HEK293 (cell line): ENCODE results near the gene PALD1.

ENCODE experiments used
- CTCF ChIA-PET: fragments of 350-600 bp; formaldehyde crosslinking; extraction: SDS; loops from one replicate; lab custom pipeline; 2021; ENCODE audit warnings: antibody characterized with exemption; lab: Yijun Ruan, JAX
- POLR2A ChIA-PET: fragments of 300-600 bp; formaldehyde crosslinking; extraction: SDS; loops from one replicate; lab custom pipeline; 2020; ENCODE audit warnings: antibody characterized with exemption, inconsistent platforms; lab: Yijun Ruan, JAX
- H3K27ac ChIP-seq: fragments of 200-500 bp; sonication (Bioruptor generic); 2 replicates; pipeline ENCODE4 v1.5.1; 2014; ENCODE audit warnings: low read depth, low read length, control low read depth, inconsistent platforms; ENCODE audit errors: extremely low read depth
- H3K36me3 ChIP-seq, 2 experiments: fragments of 200-500 bp in 1 of 2; sonication (Bioruptor generic) in 1 of 2; 1 replicate in 1 of 2; 2 replicates in 1 of 2; pipeline ENCODE4 v1.5.1; 2014 to 2017; ENCODE audit warnings: inconsistent platforms in 2 of 2, low read length in 2 of 2; ENCODE audit not compliant: control insufficient read depth in 2 of 2, insufficient read depth in 1 of 2
- H3K4me1 ChIP-seq: fragments of 200-500 bp; sonication (Bioruptor generic); 2 replicates; pipeline ENCODE4 v1.5.1; 2014; ENCODE audit warnings: mild to moderate bottlenecking, low read length, inconsistent platforms; ENCODE audit not compliant: control insufficient read depth, insufficient read depth
- H3K4me3 ChIP-seq: 2 replicates; pipeline ENCODE4 v1.5.1; 2011; ENCODE audit warnings: low read depth, mild to moderate bottlenecking, control low read depth, low read length, moderate library complexity
- H3K9me3 ChIP-seq: fragments of 200-500 bp; sonication (Bioruptor generic); 2 replicates; pipeline ENCODE4 v1.5.1; 2014; ENCODE audit warnings: low read depth, low read length, inconsistent platforms; ENCODE audit not compliant: control insufficient read depth, insufficient read depth
- IKZF3 ChIP-seq: fragments of 450-650 bp; IDR thresholded peaks from 2 replicates; pipeline ENCODE4 v1.5.0; 2018; ENCODE audit warnings: missing biosample characterization, mild to moderate bottlenecking, missing genetic modification characterization, moderate library complexity
- REPIN1 ChIP-seq: fragments of 450-650 bp; formaldehyde crosslinking; IDR thresholded peaks from 2 replicates; pipeline ENCODE4 v1.5.1; 2017; ENCODE audit warnings: missing biosample characterization, missing genetic modification characterization, low read depth
- SP3 ChIP-seq: fragments of 450-650 bp; formaldehyde crosslinking; IDR thresholded peaks from 2 replicates; pipeline ENCODE4 v1.5.1; 2016; ENCODE audit warnings: missing biosample characterization, missing genetic modification characterization
- WT1 ChIP-seq: fragments of 450-650 bp; formaldehyde crosslinking; IDR thresholded peaks from 2 replicates; pipeline ENCODE4 v1.5.1; 2016; ENCODE audit warnings: missing biosample characterization, missing genetic modification characterization
- ZFP69B ChIP-seq: fragments of 450-650 bp; formaldehyde crosslinking; IDR thresholded peaks from 2 replicates; pipeline ENCODE4 v1.5.1; 2016; ENCODE audit warnings: missing biosample characterization, missing genetic modification characterization
- ZNF221 ChIP-seq: fragments of 450-650 bp; formaldehyde crosslinking; IDR thresholded peaks from 2 replicates; pipeline ENCODE4 v1.5.1; 2017; ENCODE audit warnings: missing biosample characterization, missing genetic modification characterization, borderline replicate concordance
- ZNF23 ChIP-seq: fragments of 450-650 bp; formaldehyde crosslinking; IDR thresholded peaks from 2 replicates; pipeline ENCODE4 v1.5.1; 2016; ENCODE audit warnings: missing biosample characterization, missing genetic modification characterization, borderline replicate concordance
- ZNF391 ChIP-seq: fragments of 450-650 bp; formaldehyde crosslinking; IDR thresholded peaks from 2 replicates; pipeline ENCODE4 v1.5.1; 2016; ENCODE audit warnings: low read depth, missing biosample characterization, missing genetic modification characterization, borderline replicate concordance
- ZNF433 ChIP-seq: fragments of 450-650 bp; formaldehyde crosslinking; IDR thresholded peaks from 2 replicates; pipeline ENCODE4 v1.5.1; 2016; ENCODE audit warnings: missing biosample characterization, missing genetic modification characterization, low read depth
- ZNF660 ChIP-seq: fragments of 450-650 bp; IDR thresholded peaks from 2 replicates; pipeline ENCODE4 v1.5.1; 2018; ENCODE audit warnings: missing biosample characterization, mild to moderate bottlenecking, missing genetic modification characterization
- ZNF701 ChIP-seq: fragments of 450-650 bp; formaldehyde crosslinking; IDR thresholded peaks from 2 replicates; pipeline ENCODE4 v1.5.1; 2016; ENCODE audit warnings: missing biosample characterization, missing genetic modification characterization
- ZSCAN30 ChIP-seq: fragments of 450-650 bp; IDR thresholded peaks from 2 replicates; pipeline ENCODE4 v1.5.1; 2018; ENCODE audit warnings: missing biosample characterization, mild to moderate bottlenecking, missing genetic modification characterization, moderate library complexity
- TF ChIP-seq, protein P1 (sequence below): IDR thresholded peaks from 2 replicates; pipeline ENCODE4 v1.6.1; 2011; ENCODE audit warnings: mild to moderate bottlenecking, low read depth, low read length, borderline replicate concordance
- TF ChIP-seq, protein P2 (sequence below): fragments of 450-650 bp; formaldehyde crosslinking; IDR thresholded peaks from 2 replicates; pipeline ENCODE4 v1.5.0; 2017; ENCODE audit warnings: missing biosample characterization, missing genetic modification characterization, borderline replicate concordance
- TF ChIP-seq, protein P3 (sequence below): fragments of 450-650 bp; formaldehyde crosslinking; IDR thresholded peaks from 2 replicates; pipeline ENCODE4 v1.5.1; 2016; ENCODE audit warnings: missing biosample characterization, missing genetic modification characterization
- TF ChIP-seq, protein P4 (sequence below): fragments of 450-650 bp; formaldehyde crosslinking; IDR thresholded peaks from 2 replicates; pipeline ENCODE4 v1.5.1; 2016; ENCODE audit warnings: missing biosample characterization, missing genetic modification characterization
- TF ChIP-seq, protein P5 (sequence below): fragments of 450-650 bp; formaldehyde crosslinking; IDR thresholded peaks from 2 replicates; pipeline ENCODE4 v1.5.1; 2016; ENCODE audit warnings: missing biosample characterization, missing genetic modification characterization
- TF ChIP-seq, protein P6 (sequence below): fragments of 450-650 bp; formaldehyde crosslinking; IDR thresholded peaks from 2 replicates; pipeline ENCODE4 v1.5.1; 2016; ENCODE audit warnings: missing biosample characterization, missing genetic modification characterization

Gene PALD1

DNA sequence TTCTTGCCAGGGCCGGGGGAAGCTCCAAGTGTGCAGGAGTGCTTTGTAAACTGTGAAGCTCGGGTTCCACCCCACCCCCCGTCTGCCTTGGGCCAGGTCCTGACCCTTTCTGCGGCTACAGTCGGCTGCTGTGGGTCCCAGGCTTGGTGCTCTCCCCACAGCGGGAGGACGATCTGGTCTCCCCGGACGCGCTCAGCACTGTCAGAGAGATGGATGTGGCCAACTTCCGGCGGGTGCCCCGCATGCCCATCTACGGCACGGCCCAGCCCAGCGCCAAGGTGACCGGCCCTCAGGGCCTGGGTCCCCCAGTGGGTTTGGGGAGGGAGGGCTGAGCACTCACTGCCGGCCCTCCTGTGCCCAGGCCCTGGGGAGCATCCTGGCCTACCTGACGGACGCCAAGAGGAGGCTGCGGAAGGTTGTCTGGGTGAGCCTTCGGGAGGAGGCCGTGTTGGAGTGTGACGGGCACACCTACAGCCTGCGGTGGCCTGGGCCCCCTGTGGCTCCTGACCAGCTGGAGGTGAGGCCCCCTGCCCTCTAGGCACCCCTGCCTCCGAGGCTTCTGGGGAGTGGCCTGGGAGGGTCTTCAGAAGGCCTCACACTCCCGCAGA is 60.3 kb downstream of the PALD1 start:
- POLR2A ChIA-PET = no interaction called here
- no peak overlapping the region for H3K27ac ChIP-seq
- CTCF ChIA-PET = interaction anchor here (0.6 to 3.8 kb wide), 8 partner anchors 10 to 321 kb away, joined by 3 to 27 read pairs (median 3); no protein-coding TSS in a partner anchor
- no peak overlapping the region for H3K4me3 ChIP-seq
- H3K4me1 ChIP-seq = no peaks in the 10 kb centered on the region
- TF ChIP-seq, protein P1, sequence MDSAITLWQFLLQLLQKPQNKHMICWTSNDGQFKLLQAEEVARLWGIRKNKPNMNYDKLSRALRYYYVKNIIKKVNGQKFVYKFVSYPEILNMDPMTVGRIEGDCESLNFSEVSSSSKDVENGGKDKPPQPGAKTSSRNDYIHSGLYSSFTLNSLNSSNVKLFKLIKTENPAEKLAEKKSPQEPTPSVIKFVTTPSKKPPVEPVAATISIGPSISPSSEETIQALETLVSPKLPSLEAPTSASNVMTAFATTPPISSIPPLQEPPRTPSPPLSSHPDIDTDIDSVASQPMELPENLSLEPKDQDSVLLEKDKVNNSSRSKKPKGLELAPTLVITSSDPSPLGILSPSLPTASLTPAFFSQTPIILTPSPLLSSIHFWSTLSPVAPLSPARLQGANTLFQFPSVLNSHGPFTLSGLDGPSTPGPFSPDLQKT = no peak
- TF ChIP-seq REPIN1 (tag by site-specific recombination) = no peak
- TF ChIP-seq SP3 (tag by site-specific recombination) = no peak
- no peak for TF ChIP-seq ZFP69B (tag by site-specific recombination)
- no peaks in the 10 kb centered on the region for H3K9me3 ChIP-seq
- peaks cover 3 to 64% of the 10 kb centered on the region in 2 experiments; a peak in 2 of 3 replicates for H3K36me3 ChIP-seq

DNA sequence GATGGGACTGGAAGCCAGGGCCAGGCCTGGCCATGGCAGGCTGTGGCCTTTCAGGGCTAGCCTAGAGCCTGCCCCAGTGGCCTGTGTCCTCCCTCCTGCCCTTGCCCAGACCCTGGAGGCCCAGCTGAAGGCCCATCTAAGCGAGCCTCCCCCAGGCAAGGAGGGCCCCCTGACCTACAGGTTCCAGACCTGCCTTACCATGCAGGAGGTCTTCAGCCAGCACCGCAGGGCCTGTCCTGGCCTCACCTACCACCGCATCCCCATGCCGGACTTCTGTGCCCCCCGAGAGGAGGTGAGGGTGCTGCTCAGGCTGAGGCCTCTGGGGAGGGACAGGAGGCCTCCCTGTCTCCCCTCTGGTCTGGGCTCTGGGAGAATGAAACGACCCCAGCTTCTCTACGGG is 60.9 kb downstream of the PALD1 start:
- no peaks in the 10 kb centered on the region for H3K4me1 ChIP-seq
- no peaks in the 10 kb centered on the region for H3K9me3 ChIP-seq
- no peak overlapping the region for H3K27ac ChIP-seq
- CTCF ChIA-PET = interaction anchor here (1.8 kb wide), 1 partner anchor 78 kb away, joined by 8 read pairs; no protein-coding TSS in a partner anchor
- TF ChIP-seq, protein P2, sequence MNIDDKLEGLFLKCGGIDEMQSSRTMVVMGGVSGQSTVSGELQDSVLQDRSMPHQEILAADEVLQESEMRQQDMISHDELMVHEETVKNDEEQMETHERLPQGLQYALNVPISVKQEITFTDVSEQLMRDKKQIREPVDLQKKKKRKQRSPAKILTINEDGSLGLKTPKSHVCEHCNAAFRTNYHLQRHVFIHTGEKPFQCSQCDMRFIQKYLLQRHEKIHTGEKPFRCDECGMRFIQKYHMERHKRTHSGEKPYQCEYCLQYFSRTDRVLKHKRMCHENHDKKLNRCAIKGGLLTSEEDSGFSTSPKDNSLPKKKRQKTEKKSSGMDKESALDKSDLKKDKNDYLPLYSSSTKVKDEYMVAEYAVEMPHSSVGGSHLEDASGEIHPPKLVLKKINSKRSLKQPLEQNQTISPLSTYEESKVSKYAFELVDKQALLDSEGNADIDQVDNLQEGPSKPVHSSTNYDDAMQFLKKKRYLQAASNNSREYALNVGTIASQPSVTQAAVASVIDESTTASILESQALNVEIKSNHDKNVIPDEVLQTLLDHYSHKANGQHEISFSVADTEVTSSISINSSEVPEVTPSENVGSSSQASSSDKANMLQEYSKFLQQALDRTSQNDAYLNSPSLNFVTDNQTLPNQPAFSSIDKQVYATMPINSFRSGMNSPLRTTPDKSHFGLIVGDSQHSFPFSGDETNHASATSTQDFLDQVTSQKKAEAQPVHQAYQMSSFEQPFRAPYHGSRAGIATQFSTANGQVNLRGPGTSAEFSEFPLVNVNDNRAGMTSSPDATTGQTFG (tag by site-specific recombination) = no peak
- TF ChIP-seq ZNF433 (tag by site-specific recombination) (no peak), ZNF660 (tag by site-specific recombination) (no peak), ZNF221 (tag by site-specific recombination) (no peak), WT1 (tag by site-specific recombination) (no peak), IKZF3 (tag by site-specific recombination) (no peak), ZNF23 (no peak), ZNF701 (tag by site-specific recombination) (no peak), ZNF391 (tag by site-specific recombination) (no peak), ZSCAN30 (no peak)
- TF ChIP-seq, protein P3, sequence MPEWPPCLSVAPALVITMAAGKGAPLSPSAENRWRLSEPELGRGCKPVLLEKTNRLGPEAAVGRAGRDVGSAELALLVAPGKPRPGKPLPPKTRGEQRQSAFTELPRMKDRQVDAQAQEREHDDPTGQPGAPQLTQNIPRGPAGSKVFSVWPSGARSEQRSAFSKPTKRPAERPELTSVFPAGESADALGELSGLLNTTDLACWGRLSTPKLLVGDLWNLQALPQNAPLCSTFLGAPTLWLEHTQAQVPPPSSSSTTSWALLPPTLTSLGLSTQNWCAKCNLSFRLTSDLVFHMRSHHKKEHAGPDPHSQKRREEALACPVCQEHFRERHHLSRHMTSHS (tag by site-specific recombination) = no peak
- TF ChIP-seq, protein P4, sequence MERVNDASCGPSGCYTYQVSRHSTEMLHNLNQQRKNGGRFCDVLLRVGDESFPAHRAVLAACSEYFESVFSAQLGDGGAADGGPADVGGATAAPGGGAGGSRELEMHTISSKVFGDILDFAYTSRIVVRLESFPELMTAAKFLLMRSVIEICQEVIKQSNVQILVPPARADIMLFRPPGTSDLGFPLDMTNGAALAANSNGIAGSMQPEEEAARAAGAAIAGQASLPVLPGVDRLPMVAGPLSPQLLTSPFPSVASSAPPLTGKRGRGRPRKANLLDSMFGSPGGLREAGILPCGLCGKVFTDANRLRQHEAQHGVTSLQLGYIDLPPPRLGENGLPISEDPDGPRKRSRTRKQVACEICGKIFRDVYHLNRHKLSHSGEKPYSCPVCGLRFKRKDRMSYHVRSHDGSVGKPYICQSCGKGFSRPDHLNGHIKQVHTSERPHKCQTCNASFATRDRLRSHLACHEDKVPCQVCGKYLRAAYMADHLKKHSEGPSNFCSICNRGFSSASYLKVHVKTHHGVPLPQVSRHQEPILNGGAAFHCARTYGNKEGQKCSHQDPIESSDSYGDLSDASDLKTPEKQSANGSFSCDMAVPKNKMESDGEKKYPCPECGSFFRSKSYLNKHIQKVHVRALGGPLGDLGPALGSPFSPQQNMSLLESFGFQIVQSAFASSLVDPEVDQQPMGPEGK (tag by site-specific recombination) = no peak
- TF ChIP-seq, protein P5, sequence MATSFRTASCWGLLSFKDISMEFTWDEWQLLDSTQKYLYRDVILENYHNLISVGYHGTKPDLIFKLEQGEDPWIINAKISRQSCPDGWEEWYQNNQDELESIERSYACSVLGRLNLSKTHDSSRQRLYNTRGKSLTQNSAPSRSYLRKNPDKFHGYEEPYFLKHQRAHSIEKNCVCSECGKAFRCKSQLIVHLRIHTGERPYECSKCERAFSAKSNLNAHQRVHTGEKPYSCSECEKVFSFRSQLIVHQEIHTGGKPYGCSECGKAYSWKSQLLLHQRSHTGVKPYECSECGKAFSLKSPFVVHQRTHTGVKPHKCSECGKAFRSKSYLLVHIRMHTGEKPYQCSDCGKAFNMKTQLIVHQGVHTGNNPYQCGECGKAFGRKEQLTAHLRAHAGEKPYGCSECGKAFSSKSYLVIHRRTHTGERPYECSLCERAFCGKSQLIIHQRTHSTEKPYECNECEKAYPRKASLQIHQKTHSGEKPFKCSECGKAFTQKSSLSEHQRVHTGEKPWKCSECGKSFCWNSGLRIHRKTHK (tag by site-specific recombination) = no peak
- TF ChIP-seq, protein P6, sequence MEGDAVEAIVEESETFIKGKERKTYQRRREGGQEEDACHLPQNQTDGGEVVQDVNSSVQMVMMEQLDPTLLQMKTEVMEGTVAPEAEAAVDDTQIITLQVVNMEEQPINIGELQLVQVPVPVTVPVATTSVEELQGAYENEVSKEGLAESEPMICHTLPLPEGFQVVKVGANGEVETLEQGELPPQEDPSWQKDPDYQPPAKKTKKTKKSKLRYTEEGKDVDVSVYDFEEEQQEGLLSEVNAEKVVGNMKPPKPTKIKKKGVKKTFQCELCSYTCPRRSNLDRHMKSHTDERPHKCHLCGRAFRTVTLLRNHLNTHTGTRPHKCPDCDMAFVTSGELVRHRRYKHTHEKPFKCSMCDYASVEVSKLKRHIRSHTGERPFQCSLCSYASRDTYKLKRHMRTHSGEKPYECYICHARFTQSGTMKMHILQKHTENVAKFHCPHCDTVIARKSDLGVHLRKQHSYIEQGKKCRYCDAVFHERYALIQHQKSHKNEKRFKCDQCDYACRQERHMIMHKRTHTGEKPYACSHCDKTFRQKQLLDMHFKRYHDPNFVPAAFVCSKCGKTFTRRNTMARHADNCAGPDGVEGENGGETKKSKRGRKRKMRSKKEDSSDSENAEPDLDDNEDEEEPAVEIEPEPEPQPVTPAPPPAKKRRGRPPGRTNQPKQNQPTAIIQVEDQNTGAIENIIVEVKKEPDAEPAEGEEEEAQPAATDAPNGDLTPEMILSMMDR (tag by site-specific recombination) = no peak
- no peak overlapping the region for H3K4me3 ChIP-seq
- POLR2A ChIA-PET = no interaction called here
- H3K36me3 ChIP-seq = peaks cover 3 to 62% of the 10 kb centered on the region in 2 experiments; a peak in 2 of 3 replicates
